Measurements from ENCODE around the gene HCFC1R1. TPM values are rescaled to one million over a fixed set of nuclear protein-coding genes. Genes with fewer than 3 reads are reported as not detected.

Gene HCFC1R1
- total RNA-seq, 1 experiment from 2014 or later = 76.0 TPM

- TF ChIP-seq, protein P1, sequence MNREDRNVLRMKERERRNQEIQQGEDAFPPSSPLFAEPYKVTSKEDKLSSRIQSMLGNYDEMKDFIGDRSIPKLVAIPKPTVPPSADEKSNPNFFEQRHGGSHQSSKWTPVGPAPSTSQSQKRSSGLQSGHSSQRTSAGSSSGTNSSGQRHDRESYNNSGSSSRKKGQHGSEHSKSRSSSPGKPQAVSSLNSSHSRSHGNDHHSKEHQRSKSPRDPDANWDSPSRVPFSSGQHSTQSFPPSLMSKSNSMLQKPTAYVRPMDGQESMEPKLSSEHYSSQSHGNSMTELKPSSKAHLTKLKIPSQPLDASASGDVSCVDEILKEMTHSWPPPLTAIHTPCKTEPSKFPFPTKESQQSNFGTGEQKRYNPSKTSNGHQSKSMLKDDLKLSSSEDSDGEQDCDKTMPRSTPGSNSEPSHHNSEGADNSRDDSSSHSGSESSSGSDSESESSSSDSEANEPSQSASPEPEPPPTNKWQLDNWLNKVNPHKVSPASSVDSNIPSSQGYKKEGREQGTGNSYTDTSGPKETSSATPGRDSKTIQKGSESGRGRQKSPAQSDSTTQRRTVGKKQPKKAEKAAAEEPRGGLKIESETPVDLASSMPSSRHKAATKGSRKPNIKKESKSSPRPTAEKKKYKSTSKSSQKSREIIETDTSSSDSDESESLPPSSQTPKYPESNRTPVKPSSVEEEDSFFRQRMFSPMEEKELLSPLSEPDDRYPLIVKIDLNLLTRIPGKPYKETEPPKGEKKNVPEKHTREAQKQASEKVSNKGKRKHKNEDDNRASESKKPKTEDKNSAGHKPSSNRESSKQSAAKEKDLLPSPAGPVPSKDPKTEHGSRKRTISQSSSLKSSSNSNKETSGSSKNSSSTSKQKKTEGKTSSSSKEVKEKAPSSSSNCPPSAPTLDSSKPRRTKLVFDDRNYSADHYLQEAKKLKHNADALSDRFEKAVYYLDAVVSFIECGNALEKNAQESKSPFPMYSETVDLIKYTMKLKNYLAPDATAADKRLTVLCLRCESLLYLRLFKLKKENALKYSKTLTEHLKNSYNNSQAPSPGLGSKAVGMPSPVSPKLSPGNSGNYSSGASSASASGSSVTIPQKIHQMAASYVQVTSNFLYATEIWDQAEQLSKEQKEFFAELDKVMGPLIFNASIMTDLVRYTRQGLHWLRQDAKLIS (CRISPR knock-in tag; IDR thresholded peaks at IDR 0.05; ENCODE audit: borderline replicate concordance) = no peak
- TF ChIP-seq GTF2I (CRISPR knock-in tag; conservative IDR thresholded peaks at IDR 0.05) (no peak), CREB1 (CRISPR knock-in tag; IDR thresholded peaks at IDR 0.05) (no peak), ZNF396 (CRISPR knock-in tag; IDR thresholded peaks at IDR 0.05; ENCODE audit: borderline replicate concordance) (no peak), MYBL2 (CRISPR knock-in tag; IDR thresholded peaks at IDR 0.05) (no peak), ATF1 (CRISPR knock-in tag; IDR thresholded peaks at IDR 0.05) (no peak), CBFB (CRISPR knock-in tag; IDR thresholded peaks at IDR 0.05; ENCODE audit: low read depth) (no peak), NR2C2 (CRISPR knock-in tag; IDR thresholded peaks at IDR 0.05) (no peak)
- TF ChIP-seq, protein P2, sequence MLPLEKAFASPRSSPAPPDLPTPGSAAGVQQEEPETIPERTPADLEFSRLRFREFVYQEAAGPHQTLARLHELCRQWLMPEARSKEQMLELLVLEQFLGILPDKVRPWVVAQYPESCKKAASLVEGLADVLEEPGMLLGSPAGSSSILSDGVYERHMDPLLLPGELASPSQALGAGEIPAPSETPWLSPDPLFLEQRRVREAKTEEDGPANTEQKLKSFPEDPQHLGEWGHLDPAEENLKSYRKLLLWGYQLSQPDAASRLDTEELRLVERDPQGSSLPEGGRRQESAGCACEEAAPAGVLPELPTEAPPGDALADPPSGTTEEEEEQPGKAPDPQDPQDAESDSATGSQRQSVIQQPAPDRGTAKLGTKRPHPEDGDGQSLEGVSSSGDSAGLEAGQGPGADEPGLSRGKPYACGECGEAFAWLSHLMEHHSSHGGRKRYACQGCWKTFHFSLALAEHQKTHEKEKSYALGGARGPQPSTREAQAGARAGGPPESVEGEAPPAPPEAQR (CRISPR knock-in tag; IDR thresholded peaks at IDR 0.05) = no peak
- TF ChIP-seq, protein P3, sequence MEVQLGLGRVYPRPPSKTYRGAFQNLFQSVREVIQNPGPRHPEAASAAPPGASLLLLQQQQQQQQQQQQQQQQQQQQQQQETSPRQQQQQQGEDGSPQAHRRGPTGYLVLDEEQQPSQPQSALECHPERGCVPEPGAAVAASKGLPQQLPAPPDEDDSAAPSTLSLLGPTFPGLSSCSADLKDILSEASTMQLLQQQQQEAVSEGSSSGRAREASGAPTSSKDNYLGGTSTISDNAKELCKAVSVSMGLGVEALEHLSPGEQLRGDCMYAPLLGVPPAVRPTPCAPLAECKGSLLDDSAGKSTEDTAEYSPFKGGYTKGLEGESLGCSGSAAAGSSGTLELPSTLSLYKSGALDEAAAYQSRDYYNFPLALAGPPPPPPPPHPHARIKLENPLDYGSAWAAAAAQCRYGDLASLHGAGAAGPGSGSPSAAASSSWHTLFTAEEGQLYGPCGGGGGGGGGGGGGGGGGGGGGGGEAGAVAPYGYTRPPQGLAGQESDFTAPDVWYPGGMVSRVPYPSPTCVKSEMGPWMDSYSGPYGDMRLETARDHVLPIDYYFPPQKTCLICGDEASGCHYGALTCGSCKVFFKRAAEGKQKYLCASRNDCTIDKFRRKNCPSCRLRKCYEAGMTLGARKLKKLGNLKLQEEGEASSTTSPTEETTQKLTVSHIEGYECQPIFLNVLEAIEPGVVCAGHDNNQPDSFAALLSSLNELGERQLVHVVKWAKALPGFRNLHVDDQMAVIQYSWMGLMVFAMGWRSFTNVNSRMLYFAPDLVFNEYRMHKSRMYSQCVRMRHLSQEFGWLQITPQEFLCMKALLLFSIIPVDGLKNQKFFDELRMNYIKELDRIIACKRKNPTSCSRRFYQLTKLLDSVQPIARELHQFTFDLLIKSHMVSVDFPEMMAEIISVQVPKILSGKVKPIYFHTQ (CRISPR knock-in tag; IDR thresholded peaks at IDR 0.05) = no peak
These were observed 23.8 kb downstream of the HCFC1R1 start (continued) for GRCh38 chr16:2999929-3000328.

DNA sequence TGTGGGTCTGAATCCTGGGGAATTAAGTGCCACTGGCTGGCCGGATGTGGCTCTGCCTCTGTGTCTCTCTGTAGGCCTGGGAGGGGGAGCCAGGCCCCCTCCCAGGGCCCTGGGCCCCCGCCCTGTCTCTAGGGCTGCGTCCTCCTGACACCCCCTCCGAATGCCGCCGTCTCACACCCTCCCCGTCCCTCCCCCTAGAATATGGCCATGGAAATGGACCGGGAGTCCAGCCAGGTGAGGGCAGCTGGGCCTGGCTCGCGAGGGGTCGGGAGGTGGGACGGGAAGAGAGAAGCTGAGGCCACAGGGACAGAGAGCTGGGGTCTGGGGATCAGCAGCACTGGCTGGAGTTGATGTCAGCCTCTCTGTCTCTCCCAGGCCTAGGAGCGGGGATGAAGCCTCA lies 27.4 kb downstream of the HCFC1R1 start:
- no peaks in the 10 kb centered on the region for H3K36me3 Mint-ChIP-seq
- H3K9me3 Mint-ChIP-seq = no peaks in the 10 kb centered on the region
- DNase-seq (ENCODE audit: low spot score) (no peak), ATAC-seq (no peak)
- ChIA-PET CTCF (interaction anchor here (1.0 to 2.3 kb wide), 8 partner anchors 13 to 113 kb away, joined by 3 to 14 read pairs (median 4); partner anchors contain the start of genes CLDN6 and FLYWCH2), POLR2A (interaction anchor here (0.6 to 0.8 kb wide), 2 partner anchors 11 to 16 kb away, joined by 3 read pairs; no protein-coding TSS in a partner anchor)
- H3K4me3 Mint-ChIP-seq = no peak overlapping the region
- no peaks in the 10 kb centered on the region; the same call in 1 of the 2 replicates for H3K4me1 Mint-ChIP-seq
- H3K27me3 Mint-ChIP-seq (ENCODE audit: low read depth) = no peaks in the 10 kb centered on the region
- no peak overlapping the region for H3K27ac Mint-ChIP-seq
- TF ChIP-seq, protein P4, sequence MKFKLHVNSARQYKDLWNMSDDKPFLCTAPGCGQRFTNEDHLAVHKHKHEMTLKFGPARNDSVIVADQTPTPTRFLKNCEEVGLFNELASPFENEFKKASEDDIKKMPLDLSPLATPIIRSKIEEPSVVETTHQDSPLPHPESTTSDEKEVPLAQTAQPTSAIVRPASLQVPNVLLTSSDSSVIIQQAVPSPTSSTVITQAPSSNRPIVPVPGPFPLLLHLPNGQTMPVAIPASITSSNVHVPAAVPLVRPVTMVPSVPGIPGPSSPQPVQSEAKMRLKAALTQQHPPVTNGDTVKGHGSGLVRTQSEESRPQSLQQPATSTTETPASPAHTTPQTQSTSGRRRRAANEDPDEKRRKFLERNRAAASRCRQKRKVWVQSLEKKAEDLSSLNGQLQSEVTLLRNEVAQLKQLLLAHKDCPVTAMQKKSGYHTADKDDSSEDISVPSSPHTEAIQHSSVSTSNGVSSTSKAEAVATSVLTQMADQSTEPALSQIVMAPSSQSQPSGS (CRISPR knock-in tag; IDR thresholded peaks at IDR 0.05; ENCODE audit: borderline replicate concordance, low read depth) = no peak
- TF ChIP-seq, protein P3 (CRISPR knock-in tag; IDR thresholded peaks at IDR 0.05) = no peak
- TF ChIP-seq, protein P5, sequence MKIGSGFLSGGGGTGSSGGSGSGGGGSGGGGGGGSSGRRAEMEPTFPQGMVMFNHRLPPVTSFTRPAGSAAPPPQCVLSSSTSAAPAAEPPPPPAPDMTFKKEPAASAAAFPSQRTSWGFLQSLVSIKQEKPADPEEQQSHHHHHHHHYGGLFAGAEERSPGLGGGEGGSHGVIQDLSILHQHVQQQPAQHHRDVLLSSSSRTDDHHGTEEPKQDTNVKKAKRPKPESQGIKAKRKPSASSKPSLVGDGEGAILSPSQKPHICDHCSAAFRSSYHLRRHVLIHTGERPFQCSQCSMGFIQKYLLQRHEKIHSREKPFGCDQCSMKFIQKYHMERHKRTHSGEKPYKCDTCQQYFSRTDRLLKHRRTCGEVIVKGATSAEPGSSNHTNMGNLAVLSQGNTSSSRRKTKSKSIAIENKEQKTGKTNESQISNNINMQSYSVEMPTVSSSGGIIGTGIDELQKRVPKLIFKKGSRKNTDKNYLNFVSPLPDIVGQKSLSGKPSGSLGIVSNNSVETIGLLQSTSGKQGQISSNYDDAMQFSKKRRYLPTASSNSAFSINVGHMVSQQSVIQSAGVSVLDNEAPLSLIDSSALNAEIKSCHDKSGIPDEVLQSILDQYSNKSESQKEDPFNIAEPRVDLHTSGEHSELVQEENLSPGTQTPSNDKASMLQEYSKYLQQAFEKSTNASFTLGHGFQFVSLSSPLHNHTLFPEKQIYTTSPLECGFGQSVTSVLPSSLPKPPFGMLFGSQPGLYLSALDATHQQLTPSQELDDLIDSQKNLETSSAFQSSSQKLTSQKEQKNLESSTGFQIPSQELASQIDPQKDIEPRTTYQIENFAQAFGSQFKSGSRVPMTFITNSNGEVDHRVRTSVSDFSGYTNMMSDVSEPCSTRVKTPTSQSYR (CRISPR knock-in tag; IDR thresholded peaks at IDR 0.05) = no peak
- TF ChIP-seq ATF1 (CRISPR knock-in tag; IDR thresholded peaks at IDR 0.05) (no peak), KAT7 (CRISPR knock-in tag; IDR thresholded peaks at IDR 0.05; ENCODE audit: borderline replicate concordance) (no peak), CBFB (CRISPR knock-in tag; IDR thresholded peaks at IDR 0.05; ENCODE audit: low read depth) (no peak), ELF4 (CRISPR knock-in tag; IDR thresholded peaks at IDR 0.05; ENCODE audit: low read depth) (no peak), ZNF423 (CRISPR knock-in tag; IDR thresholded peaks at IDR 0.05) (no peak), OVOL2 (CRISPR knock-in tag; IDR thresholded peaks at IDR 0.05; ENCODE audit: borderline replicate concordance) (no peak), HMGA2 (CRISPR knock-in tag; IDR thresholded peaks at IDR 0.05) (no peak)
- TF ChIP-seq, protein P6, sequence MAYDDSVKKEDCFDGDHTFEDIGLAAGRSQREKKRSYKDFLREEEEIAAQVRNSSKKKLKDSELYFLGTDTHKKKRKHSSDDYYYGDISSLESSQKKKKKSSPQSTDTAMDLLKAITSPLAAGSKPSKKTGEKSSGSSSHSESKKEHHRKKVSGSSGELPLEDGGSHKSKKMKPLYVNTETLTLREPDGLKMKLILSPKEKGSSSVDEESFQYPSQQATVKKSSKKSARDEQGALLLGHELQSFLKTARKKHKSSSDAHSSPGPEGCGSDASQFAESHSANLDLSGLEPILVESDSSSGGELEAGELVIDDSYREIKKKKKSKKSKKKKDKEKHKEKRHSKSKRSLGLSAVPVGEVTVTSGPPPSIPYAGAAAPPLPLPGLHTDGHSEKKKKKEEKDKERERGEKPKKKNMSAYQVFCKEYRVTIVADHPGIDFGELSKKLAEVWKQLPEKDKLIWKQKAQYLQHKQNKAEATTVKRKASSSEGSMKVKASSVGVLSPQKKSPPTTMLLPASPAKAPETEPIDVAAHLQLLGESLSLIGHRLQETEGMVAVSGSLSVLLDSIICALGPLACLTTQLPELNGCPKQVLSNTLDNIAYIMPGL (CRISPR knock-in tag; IDR thresholded peaks at IDR 0.05) = no peak
